ENCODE results near the gene FOXK2.
"Not testable (repeated sequence)": the region's sequence is repeated elsewhere in the genome, so short reads cannot be mapped to it uniquely, and the experiment has no call there.

Gene FOXK2

DNA sequence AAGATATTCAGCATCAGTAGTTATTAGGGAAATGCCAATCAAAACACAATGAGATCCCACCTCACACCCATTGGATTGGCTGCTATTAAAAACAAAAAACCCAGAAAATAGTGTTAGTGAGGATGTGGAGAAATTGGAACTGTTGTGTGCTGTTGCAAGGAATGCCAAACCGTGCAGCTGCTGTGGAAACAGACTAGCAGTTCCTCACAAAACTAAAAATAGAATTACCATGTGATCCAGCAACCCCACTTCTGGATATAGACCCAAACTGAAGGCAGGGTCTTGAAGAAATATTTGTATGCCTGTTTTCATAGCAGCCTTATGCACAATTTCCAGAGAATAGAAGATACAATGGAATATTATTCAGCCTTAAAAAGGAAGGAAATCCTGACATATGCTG lies 46.0 kb downstream of the FOXK2 start:
- DNase-seq, result no peak

GRCh38 chr17:82566129-82566960 lies 46.8 kb downstream of the FOXK2 start:
- no peak for DNase-seq

DNA sequence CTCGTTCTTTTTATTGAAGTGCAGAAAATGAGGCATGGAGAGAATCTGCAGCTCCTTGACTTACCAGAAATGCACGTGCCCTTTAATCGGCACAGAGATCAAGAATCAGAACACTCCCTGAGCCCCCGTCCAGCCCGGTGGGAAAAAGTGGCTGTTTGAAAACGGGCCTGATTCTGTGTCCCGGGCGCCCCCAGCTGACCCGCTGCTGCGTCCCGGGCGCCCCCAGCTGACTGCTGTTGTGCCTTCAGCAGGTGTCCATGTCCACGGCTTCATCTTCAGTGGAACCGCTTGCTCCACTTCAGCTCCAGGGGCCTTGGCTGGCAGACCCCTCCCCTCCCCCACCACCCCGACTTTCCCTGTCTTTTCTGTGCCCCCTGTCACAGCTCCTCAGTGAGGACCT lies 47.8 kb downstream of the FOXK2 start:
- DNase-seq, result no peak

- no peak for DNase-seq
These were observed 49.5 kb downstream of the FOXK2 start for GRCh38 chr17:82568997-82569393.

DNA sequence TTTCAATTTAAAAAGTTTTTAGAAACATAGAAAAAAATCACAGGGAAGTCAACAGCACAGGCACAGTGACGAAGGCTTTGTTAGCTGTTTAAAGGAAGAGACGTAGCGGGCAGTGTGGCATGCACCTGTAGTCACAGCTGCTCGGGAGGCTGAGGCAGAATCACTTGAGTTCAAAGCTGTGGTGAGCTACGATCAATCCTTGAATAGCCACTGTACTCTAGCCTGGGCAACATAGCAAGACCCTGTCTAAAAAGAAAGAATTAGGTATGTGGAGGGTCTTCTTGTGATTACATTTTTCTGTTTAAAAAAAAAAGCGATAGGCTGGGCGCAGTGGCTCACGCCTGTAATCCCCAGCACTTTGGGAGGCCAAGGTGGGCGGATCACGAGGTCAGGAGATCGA lies 50.1 kb downstream of the FOXK2 start:
- DNase-seq, result no peak

DNA sequence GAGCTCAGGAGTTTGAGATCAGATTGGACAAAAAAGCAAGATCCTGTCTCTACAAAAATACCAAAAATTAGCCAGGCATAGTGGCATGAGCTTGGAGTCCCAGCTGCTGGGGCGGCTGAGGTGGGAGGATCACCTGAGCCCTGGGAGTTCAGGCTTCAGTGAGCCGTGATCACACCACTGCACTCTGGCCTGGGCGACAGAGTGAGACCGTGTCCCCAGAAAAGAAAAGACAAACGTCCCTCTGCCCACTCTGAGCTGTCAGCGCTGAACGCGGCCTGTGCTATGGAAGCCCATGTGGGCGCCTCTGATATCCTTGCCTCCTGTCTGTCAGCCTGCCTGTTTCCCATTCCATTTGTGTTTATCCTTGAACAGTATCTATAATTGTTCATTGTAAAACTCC lies 50.7 kb downstream of the FOXK2 start:
- no peak for DNase-seq

- no peak for DNase-seq
These were observed 52.3 kb downstream of the FOXK2 start for GRCh38 chr17:82571855-82572254.

DNA sequence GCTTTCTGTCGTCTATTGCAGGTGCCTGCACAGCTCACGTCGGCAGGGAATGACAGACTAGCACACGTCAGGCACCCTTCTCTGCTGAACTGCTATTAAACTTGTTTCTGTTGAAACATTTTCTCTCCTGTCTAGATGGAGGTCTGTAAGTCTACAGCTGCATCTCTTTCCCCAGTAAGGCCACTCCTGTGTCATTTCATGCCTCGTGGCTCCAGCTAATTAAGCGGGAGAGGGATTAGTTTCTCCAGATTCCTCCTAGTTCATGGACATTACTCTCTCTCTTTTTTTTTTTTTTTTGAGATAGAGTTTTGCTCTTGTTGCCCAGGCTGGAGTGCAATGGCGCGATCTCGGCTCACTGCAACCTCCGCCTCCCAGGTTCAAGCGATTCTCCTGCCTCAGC lies 54.5 kb downstream of the FOXK2 start:
- no peak for DNase-seq

GRCh38 chr17:82575581-82576221 lies 56.2 kb downstream of the FOXK2 start:
- DNase-seq, result not testable (repeated sequence)

DNA sequence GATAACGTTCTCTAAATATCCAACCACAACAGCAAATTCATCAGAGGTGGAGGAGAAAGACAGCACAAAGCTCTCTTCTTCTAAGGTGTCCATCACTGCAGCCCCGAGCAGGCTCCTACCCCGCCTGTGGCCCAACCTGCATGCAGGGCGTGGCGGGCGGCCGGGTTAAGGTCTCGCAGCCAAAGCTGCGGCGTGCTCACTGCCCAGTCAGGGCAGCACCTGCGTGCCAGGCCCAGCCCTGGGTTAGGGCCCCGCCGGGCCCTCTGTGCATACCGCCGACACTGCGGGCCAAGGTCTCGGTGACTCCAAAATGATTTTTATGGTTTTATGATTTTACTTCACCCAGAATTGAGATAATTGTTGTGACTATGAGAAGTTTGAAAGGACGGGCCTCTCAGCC lies 57.8 kb downstream of the FOXK2 start:
- DNase-seq, result no peak

- DNase-seq, result not testable (repeated sequence)
These were observed 60.4 kb downstream of the FOXK2 start for GRCh38 chr17:82579969-82580368.

DNA sequence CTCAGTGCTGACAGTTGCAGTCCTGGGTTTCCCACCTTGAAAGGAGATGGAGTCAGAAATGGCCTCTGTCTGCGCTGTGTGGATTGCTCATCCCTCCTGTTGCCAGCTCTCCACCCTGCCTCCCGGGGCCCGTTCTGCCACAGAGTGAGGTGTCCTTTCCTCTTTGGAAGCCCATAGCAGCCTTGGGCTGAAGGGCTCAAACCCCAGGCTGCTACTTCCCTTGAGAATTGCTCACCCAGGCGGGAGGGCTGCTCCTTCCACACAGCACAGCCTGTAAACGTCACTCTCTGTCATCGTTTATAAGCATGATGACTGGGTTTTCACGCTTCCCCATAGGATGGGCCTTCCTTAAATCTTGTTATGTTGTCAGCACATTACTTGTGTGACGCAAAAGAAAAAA lies 62.7 kb downstream of the FOXK2 start:
- DNase-seq, result no peak

- no peak for DNase-seq
These were observed 63.2 kb downstream of the FOXK2 start for GRCh38 chr17:82582709-82583108.

- DNase-seq, result no peak
These were observed 64.2 kb downstream of the FOXK2 start for GRCh38 chr17:82583720-82584234.

- DNase-seq, result not testable (repeated sequence)
These were observed 66.5 kb downstream of the FOXK2 start for GRCh38 chr17:82585935-82586575.

GRCh38 chr17:82586576-82587233 lies 67.2 kb downstream of the FOXK2 start:
- no peak for DNase-seq

- DNase-seq, result no peak
These were observed 67.9 kb downstream of the FOXK2 start for GRCh38 chr17:82587234-82588086.

- DNase-seq, result no peak
These were observed 69.0 kb downstream of the FOXK2 start for GRCh38 chr17:82588266-82589175.

GRCh38 chr17:82589851-82590180 lies 70.3 kb downstream of the FOXK2 start:
- no peak for DNase-seq

DNA sequence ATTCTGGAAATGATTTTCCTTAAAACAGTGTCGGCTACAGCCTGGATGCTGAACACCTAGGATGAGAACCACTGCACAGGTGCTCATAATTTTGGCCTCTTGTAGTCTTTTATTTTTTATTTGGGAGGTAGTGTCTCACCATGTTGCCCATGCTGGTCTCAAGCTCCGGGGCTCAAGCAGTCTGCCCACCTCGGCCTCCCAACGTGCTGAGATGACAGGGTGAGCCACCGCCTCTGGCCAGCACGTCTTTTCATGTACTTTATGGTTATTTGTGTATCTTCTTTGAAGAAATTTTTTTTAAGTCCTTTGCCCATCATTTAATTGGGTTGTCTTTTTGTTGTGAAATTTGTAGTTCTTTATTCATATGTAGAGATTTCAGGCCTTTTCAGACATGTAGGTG lies 70.7 kb downstream of the FOXK2 start:
- DNase-seq, result no peak

DNA sequence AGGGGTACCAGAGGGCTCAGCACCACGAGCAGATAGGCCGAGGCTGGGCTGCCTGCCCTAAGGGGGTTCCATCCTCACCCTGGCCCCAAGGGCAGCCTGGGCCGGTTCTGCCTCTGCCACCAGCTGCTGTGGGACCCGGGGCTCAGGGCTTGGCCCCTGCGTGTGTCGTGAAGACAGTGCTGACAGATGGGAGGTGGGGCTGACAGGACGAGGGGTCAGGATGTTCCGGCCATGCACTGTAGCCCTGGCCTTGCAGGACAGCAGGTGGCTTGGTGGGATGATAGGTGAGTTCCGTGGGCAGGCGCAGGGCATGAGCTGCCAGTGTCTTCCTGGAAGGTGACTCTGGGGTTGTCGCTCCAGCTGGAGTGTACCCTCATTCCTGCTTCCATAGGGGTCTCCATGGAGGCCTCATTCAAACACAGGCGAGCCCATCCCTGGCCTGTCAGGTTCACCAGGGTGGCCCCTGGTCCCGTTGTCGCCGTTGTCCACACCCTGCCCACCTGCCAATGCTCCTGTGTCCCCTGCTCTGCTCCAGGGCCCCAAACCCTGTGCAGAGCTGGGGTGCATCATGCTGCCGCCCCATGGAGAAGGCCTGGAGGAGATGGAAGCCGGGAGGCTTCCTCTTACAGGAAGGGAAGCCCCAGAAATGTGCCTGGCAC lies 71.5 kb downstream of the FOXK2 start:
- no peak for DNase-seq
